GM12891 (cell line): ENCODE results near the gene BCL3.

Experiments
- DNase-seq: peaks from one replicate; pipeline ENCODE4 v3.0.0; 2011; ENCODE audit warnings: low spot score; ENCODE audit not compliant: insufficient read length
- FAIRE-seq: peaks from 2 replicates; lab custom pipeline; 2011; peaks lifted over from hg19 to GRCh38; lab: Jason Lieb, UNC
- PAX5 ChIP-seq: IDR thresholded peaks from 2 replicates; pipeline ENCODE4 v1.6.1; 2011; ENCODE audit warnings: low read length, moderate library complexity, mild to moderate bottlenecking; ENCODE audit not compliant: insufficient read depth, severe bottlenecking
- POLR2A ChIP-seq: IDR thresholded peaks from 2 replicates; pipeline ENCODE4 v1.6.1; 2011; ENCODE audit warnings: low read depth, low read length, control low read depth
- POLR2AphosphoS5 ChIP-seq: IDR thresholded peaks from 2 replicates; pipeline ENCODE4 v1.6.1; 2011; ENCODE audit warnings: low read depth, low read length, control low read depth
- POU2F2 ChIP-seq: IDR thresholded peaks from 2 replicates; pipeline ENCODE4 v1.6.1; 2011; ENCODE audit warnings: low read depth, mild to moderate bottlenecking, control low read depth, low read length, moderate library complexity
- SPI1 ChIP-seq: IDR thresholded peaks from 2 replicates; pipeline ENCODE4 v1.6.1; 2011; ENCODE audit warnings: low read depth, low read length, control low read depth
- TAF1 ChIP-seq: IDR thresholded peaks from 2 replicates; pipeline ENCODE4 v1.6.1; 2011; ENCODE audit warnings: low read depth, low read length, control low read depth

Gene BCL3

DNA sequence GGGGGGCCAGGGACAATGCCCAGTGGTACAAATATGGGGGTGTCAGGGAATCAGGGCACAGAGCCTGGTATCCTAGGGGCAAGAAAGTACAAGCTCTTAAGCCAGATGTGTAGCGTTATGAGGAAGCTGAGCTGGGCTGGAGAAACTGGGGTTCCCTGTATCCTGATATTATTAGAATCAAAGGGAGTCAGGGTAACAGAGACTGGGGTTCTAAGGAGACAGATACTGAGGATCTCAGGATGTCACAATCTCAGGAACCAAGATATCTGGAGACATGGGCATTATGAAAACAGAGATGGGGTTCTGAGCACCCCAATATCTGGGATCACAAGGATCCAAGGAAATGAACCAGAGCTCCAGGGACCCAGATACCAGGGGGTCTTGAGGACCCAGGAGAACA, 784 bp downstream of the BCL3 start:
- TF ChIP-seq POLR2AphosphoS5 (no peak), POU2F2 (no peak), POLR2A (no peak), SPI1 (no peak), PAX5 (no peak)
- DNase-seq (no peak), FAIRE-seq (no peak)

DNA sequence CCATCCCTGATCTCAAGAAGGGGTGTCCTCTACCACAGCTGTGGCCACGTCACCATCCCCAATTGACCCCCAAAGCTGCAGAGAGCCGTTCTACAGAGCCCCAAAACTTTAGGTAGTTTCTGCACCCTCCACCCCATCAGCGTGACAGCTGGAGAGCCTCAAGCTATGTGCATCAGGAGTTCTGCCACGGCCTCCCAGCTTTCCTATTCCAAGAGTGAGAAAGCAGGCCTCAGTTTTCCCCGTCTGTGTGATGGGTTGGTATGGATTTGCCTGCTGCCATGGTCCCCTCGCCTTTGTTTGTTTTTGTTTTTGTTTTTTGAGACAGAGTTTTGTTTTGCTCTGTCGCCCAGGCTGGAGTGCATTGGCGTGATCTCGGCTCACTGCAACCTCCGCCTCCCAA, 1.5 kb downstream of the BCL3 start:
- FAIRE-seq (no peak), DNase-seq (no peak)
- TF ChIP-seq TAF1 (no peak), POU2F2 (no peak), PAX5 (no peak), SPI1 (no peak), POLR2A (no peak), POLR2AphosphoS5 (no peak)

DNA sequence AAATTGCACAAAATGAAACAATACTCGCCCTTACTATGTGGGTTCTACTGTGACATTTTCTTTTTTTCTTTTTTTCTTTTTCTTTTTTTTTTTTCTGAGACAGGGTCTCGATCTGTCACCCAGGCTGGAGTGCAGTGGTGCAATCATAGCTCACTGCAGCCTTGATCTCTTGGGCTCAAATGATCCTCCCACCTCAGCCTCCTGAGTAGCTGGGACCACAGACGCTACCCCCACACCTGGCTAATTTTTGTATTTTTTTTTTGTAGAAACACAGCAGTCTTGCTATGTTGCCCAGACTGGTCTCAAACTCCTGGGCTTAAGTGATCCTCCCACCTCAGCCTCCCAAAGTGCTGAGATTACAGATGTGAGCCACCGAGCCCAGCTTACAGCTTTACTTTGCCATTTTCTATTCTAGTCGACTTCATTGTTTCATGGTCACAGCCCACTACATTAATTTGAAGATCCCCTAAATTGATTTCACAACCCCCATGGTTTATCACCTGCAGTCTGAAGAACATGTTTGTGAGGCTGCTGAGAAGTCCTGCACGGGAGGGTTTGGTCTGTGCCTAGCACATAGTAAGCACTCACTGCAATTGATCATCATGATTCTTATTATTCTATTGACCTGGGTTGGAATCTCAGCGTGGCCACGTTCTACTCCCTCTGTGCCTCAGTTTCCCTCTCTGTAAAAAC, 3.8 kb downstream of the BCL3 start:
- FAIRE-seq (peak; percentile 56), DNase-seq (no peak)
- no peak for TF ChIP-seq POU2F2
- no peak for TF ChIP-seq SPI1
- TF ChIP-seq PAX5, result no peak

DNA sequence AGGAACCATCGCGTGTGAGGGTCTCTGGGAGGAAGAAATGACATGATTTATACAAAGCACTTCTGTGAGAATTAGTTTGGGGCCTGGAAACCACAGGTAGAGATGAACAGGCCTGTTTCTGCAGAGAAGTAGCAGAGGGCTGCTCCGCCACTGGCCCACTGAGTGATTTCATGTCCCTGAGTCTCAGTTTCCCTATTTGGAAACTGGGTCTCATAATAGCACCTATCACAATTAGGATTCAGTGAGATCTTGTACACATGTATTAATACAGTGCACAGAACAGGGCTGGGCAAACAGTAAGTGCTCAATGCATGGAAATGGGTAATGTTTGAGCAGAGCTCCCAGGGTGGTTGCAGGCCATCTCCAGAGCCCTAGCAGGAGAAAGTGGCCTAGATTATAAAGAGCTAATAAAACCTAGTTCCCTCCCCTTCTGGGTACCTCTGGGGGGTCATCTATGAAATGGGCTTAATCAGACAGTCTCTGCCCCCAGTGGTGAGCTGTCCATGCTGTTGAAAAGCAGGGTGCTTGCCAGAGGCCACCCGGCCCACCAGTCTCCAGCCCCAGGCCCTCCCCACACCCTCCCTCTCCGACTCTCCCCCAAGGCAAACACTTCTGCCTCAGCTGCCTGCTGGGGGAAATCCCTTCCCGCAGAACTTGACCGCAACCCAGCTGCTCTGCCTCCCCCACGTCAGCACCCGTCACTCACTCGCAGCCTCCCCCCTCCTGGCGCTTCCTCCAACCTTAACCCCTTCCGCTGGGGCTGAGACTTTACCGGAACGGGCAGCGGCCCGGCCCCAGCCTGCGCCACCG, 4.5 kb downstream of the BCL3 start:
- peak; percentile 99 for FAIRE-seq
- DNase-seq, result peak; percentile 92
- TF ChIP-seq POU2F2, result peak; percentile 91
- TF ChIP-seq SPI1, result peak; percentile 60
- TF ChIP-seq TAF1, result 0 out of 2 replicates have a peak, but pooled peaks have one; percentile 13
- TF ChIP-seq PAX5, result peak; percentile 57
- 0 out of 2 replicates have a peak, but pooled peaks have one; percentile 54 for TF ChIP-seq POLR2AphosphoS5
- TF ChIP-seq POLR2A, result peak; percentile 9; the same call in 1 of the 2 replicates

DNA sequence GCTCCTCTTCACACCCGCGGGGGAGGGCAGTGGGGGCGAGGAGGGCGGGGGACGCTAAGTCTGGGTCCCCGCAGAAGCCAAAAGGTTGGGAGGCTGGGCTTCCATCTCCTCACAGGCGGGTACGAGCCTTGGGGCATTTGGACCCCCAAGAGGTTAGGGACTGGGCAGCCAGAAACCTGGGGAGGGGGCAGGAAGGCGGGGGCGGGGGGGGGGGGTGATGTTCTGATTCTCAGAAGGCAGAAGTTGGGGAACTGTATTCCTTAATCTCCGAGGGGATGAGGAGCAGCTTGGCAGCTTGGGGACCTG, 5.1 kb downstream of the BCL3 start:
- no peak for FAIRE-seq
- TF ChIP-seq SPI1 (no peak), POLR2A (no peak; the same call in 1 of the 2 replicates), POU2F2 (no peak), PAX5 (no peak), TAF1 (no peak), POLR2AphosphoS5 (no peak)
- DNase-seq, result no peak

DNA sequence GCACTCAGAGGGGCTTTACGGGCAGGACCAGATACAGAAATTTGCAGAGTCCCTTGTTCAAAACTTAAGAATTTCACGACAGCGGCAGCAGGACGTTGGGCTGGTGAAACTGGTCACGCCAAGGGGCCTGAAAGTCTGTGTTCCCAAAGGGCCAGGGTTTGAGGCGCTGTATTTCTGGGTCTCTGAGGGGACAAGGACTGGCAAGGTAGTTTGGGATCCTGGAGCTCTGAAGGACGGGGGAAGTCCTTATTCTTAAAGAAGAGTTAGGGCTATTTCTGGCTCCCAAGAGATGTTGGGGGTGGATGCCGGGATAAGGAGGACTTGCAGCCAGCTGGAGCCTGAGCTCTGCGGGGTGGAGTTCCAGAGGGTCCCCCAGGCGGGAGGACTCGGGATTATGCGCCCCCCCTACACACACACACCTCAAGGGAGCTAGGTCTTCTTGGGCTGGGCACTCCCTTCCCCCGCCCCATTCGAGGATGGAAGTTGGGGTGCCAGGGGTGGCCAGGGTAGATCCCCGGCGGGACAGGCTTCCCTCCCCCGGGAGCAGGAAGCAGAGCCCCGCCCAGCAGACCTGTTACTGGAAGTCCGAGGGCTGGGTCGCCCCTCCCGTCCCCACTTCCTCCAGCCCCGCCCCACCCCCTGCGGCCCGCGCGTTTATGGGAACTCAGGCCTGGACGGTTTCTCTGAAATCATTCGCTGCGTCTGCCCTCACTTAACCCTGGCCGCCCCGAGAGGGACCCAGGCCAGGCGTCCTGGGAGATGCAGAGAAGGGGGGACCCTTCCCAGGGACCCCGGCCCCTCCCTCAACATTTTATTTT, 5.6 kb downstream of the BCL3 start:
- peak; percentile 86 for FAIRE-seq
- peak; percentile 63 for DNase-seq

DNA sequence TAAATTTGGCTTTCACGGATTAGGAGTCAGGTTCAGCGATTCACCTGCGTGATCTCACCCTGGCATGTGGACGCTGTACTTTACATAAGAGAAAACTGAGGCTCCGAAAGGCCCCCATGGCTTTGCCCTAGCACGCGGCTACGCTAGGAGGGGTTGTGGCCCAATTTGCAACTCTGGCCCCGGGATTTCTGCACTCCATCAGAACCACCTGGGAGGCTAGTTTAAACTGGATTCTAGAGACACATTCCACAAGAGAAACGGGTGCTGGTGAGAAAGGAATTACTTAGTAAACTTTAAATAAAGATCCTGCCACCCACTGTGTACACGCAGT, 6.2 kb downstream of the BCL3 start:
- no peak for TF ChIP-seq SPI1
- no peak for FAIRE-seq
- DNase-seq, result no peak

More for the DNA sequence above, 5.6 kb downstream of the BCL3 start:
- TF ChIP-seq PAX5 (no peak), POU2F2 (peak; percentile 11; the same call in 1 of the 2 replicates), POLR2AphosphoS5 (no peak; the same call in 1 of the 2 replicates), SPI1 (no peak), POLR2A (peak; percentile 47; the same call in 1 of the 2 replicates)

DNA sequence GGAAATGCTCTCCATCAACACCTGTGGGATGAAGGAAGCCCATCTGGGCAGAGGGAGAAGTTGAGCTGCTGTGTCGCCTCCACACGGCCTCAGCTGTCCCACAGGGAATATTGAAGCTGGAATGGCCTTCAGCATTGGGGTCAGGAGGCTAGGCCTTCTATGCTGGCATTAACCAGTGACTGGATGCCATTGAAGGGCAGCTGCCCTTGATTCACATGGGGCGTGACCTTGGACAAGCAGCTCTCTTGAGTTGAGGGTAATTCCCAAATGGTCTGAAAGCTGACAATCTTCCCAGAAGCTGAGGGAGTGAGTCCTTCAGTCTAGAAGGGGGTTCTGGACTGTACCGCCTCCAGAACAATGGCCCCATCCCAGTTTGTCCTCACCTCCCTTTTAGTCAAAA, 6.7 kb downstream of the BCL3 start:
- DNase-seq (no peak), FAIRE-seq (peak; percentile 69)
- TF ChIP-seq SPI1, result no peak
- TF ChIP-seq POLR2A, result no peak
- no peak for TF ChIP-seq PAX5
- TF ChIP-seq POU2F2, result no peak
- TF ChIP-seq POLR2AphosphoS5, result no peak
- TF ChIP-seq TAF1, result no peak

DNA sequence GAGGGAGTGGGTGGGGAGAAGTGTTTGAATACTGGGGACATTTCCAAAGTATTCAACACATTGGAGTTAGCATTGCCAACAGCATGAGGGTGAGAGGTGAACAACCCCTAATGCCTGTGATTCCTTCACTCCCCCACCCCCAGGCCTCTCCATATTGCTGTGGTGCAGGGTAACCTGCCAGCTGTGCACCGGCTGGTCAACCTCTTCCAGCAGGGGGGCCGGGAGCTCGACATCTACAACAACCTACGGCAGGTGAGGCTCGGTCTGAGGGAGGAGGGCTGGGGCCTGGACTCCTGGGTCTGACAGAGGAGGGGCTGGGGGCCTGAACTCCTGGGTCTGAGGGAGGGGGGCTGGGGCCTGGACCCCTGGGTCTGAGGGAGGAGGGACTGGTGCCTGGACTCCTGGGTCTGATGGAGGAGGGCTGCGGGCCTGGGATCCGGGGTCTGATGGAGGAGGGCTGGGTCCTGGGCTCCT, 7.6 kb downstream of the BCL3 start:
- TF ChIP-seq POU2F2 (no peak), SPI1 (no peak), POLR2AphosphoS5 (no peak), PAX5 (no peak), POLR2A (no peak), TAF1 (no peak)
- no peak for FAIRE-seq

DNA sequence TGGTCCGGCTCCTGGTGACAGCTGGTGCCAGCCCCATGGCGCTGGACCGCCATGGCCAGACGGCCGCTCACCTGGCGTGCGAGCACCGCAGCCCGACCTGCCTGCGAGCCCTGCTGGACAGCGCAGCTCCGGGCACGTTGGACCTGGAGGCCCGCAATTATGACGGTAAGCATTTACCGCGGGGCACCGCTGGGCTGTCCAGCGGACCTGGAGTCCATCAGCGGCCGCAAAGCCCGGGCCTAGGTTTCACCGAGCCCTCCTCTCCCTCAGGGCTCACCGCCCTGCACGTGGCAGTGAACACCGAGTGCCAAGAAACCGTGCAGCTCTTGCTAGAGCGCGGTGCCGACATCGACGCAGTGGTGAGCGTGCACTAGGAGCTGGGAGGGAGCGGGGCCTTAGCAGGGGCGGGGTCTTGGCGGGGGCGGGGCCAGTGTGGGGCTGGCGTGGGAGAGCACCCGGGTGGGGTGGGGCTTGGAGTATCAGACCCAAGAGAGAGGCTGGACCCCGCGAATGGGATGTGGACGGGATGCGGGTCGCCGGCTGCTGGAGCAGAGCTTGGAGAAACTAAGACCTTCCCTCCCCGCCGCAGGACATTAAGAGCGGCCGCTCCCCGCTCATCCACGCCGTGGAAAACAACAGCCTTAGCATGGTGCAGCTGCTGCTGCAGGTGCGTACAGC, 8.7 kb downstream of the BCL3 start:
- FAIRE-seq, result no peak
- TF ChIP-seq POLR2AphosphoS5 (no peak), POLR2A (no peak), TAF1 (no peak), SPI1 (no peak), POU2F2 (no peak), PAX5 (no peak)
- DNase-seq, result no peak

More for the DNA sequence above, 7.6 kb downstream of the BCL3 start:
- DNase-seq, result no peak
